Kidney epithelial cell (primary cell): ENCODE measurements around the gene GLIS1. TPM values are rescaled to one million over a fixed set of nuclear protein-coding genes. Genes with fewer than 3 reads are reported as not detected.

Experiments used
- DNase-seq: peaks from one replicate; pipeline ENCODE4 v3.0.0-alpha.2; 2010; ENCODE audit warnings: low read depth
- H3K27me3 ChIP-seq: 2 replicates; pipeline ENCODE4 v1.6.0; 2011; ENCODE audit warnings: low read length; ENCODE audit not compliant: control insufficient read depth, insufficient read depth
- H3K36me3 ChIP-seq: 2 replicates; pipeline ENCODE4 v1.5.1; 2011; ENCODE audit warnings: low read length; ENCODE audit not compliant: control insufficient read depth, insufficient read depth
- H3K4me3 ChIP-seq: 2 replicates; pipeline ENCODE4 v1.5.1; 2011; ENCODE audit warnings: low read depth, mild to moderate bottlenecking, control low read depth, low read length
- total RNA-seq: library from RNA; depleted of rRNA; stranded (reverse); fragments of >200 nt; gene quantifications from 2 replicates; pipeline ENCODE4 v1.2.3, GENCODE V29; 2015
- TF ChIP-seq, protein P1 (sequence below): IDR thresholded peaks from 2 replicates; pipeline ENCODE4 v1.5.1; 2011; ENCODE audit warnings: mild to moderate bottlenecking, moderate library complexity, low read length, control low read depth, inconsistent platforms; ENCODE audit not compliant: insufficient read depth, poor library complexity, severe bottlenecking

Gene GLIS1
- total RNA-seq, 1 donor from 2014 or later = 0.63 TPM

DNA sequence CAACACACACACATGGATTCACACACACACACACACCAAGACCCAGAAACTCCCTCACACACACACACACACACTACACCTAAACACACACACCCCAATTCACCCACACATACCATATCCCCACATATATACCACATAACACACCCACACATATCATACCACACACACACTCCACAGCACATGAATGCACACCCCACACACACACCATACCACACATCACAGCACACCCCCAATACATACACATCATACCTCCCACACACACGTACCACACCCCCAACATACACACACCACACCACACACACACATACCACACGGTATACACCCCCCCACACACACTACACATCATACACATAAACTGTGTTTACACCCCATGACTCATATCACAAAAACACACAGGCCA is 199.7 kb downstream of the GLIS1 start:
- TF ChIP-seq, protein P1, sequence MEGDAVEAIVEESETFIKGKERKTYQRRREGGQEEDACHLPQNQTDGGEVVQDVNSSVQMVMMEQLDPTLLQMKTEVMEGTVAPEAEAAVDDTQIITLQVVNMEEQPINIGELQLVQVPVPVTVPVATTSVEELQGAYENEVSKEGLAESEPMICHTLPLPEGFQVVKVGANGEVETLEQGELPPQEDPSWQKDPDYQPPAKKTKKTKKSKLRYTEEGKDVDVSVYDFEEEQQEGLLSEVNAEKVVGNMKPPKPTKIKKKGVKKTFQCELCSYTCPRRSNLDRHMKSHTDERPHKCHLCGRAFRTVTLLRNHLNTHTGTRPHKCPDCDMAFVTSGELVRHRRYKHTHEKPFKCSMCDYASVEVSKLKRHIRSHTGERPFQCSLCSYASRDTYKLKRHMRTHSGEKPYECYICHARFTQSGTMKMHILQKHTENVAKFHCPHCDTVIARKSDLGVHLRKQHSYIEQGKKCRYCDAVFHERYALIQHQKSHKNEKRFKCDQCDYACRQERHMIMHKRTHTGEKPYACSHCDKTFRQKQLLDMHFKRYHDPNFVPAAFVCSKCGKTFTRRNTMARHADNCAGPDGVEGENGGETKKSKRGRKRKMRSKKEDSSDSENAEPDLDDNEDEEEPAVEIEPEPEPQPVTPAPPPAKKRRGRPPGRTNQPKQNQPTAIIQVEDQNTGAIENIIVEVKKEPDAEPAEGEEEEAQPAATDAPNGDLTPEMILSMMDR = no peak
- no peaks in the 10 kb centered on the region for H3K36me3 ChIP-seq
- DNase-seq = no peak
- H3K4me3 ChIP-seq = no peak overlapping the region
- no peaks in the 10 kb centered on the region for H3K27me3 ChIP-seq

- TF ChIP-seq, protein P1 = no peak
- Histone ChIP-seq H3K27me3 (peaks cover 2% of the 10 kb centered on the region), H3K4me3 (no peak overlapping the region), H3K36me3 (no peaks in the 10 kb centered on the region)
- DNase-seq = no peak
These were observed 202.4 kb downstream of the GLIS1 start for GRCh38 chr1:53536606-53537005.

DNA sequence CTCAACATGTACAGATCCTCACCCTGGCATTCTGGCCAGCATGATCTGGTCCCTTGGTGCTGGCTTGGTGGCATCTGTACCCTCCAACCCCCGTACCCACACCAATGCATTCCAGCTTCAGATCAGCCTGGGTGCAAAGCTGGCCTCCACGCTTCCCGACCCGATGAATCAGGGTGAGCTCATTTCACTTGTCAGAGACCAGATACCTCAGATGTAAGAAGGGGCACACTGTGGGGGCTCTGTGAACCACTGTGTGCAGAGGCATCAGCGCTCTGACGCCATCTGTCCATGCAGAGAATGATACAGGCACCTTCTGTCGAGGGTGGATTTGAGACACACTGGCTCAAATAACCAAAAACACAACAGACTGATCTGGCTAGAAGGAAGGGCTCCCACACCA is 203.1 kb downstream of the GLIS1 start:
- H3K36me3 ChIP-seq = no peaks in the 10 kb centered on the region
- TF ChIP-seq, protein P1 = no peak
- no peak for DNase-seq

DNA sequence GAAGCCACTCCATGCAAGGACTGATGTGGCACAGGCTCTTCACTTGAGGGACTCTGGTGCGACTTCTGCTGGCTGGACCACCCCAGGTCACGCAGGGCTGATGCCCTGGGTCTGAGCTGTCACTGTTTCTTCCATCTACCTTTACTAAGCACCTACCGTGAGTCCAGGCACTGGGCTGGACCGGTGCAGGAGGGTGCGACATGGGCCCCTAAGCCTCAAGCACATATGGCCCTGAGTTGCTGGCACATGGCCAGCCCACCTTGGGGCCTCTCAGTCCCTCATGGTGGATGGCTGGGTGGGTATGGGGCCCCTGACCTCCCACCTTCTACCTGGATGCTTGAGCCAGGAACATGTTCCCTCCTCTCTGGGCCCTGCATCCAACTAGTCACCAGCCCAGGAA is 203.7 kb downstream of the GLIS1 start:
- TF ChIP-seq, protein P1 = no peak
- peaks cover 3% of the 10 kb centered on the region for H3K27me3 ChIP-seq
- H3K4me3 ChIP-seq = no peak overlapping the region
- no peak for DNase-seq
- no peaks in the 10 kb centered on the region for H3K36me3 ChIP-seq

More for the DNA sequence above, 203.1 kb downstream of the GLIS1 start:
- H3K27me3 ChIP-seq = peaks cover 2% of the 10 kb centered on the region
- no peak overlapping the region for H3K4me3 ChIP-seq

GRCh38 chr1:53532912-53533311 is 206.1 kb downstream of the GLIS1 start:
- Histone ChIP-seq H3K27me3 (peaks cover 3% of the 10 kb centered on the region), H3K4me3 (no peak overlapping the region), H3K36me3 (no peaks in the 10 kb centered on the region)
- no peak for DNase-seq
- TF ChIP-seq, protein P1 = no peak

DNA sequence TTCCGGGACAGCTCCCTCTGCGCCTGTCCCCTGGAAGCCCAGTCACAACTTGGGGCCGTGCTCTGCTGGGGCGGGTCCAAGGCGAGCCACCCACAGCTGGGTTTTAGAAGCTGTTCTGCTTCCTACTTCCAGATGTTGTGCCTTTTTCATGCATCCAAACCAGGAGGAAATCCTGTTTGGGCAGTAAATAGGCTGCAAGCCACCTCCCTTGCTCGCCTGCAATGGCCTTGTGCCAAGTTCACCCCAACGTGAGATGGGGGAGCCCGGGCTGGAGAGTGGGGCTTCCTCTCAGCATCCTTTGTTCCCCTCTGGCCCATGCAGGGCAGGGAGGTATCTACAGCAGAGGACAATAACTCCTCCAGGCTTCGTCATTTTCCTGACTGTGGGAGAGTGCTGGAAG is 206.6 kb downstream of the GLIS1 start:
- Histone ChIP-seq H3K36me3 (no peaks in the 10 kb centered on the region), H3K4me3 (no peak overlapping the region), H3K27me3 (peaks cover 3% of the 10 kb centered on the region)
- TF ChIP-seq, protein P1 = no peak
- DNase-seq = no peak
